Endothelial cell of umbilical vein (primary cell): ENCODE measurements around the gene OPN1MW3. TPM values are rescaled to one million over a fixed set of nuclear protein-coding genes. Genes with fewer than 3 reads are reported as not detected.

Experiments
- BruUV-seq: library from RNA; stranded (reverse); fragments of 400-500 nt; replicated peaks from 2 replicates; lab custom pipeline; 2021; lab: Mats Ljungman, UMichigan
- CTCF ChIA-PET: fragments of 300-600, 350-600 bp; sonication (Branson Sonifier 250); formaldehyde crosslinking; loops from one replicate; lab custom pipeline; 2021; ENCODE audit warnings: antibody characterized with exemption, inconsistent platforms; lab: Charles Lee
- POLR2A ChIA-PET: fragments of 300-600, 350-600 bp; sonication (Branson Sonifier 250); formaldehyde crosslinking; loops from one replicate; lab custom pipeline; 2021; ENCODE audit warnings: antibody characterized with exemption, inconsistent platforms; lab: Charles Lee
- DNase-seq: peaks from one replicate; pipeline ENCODE4 v3.0.0-alpha.2; 2011; ENCODE audit warnings: low read depth, low spot score
- FAIRE-seq: peaks from 2 replicates; lab custom pipeline; 2011; peaks lifted over from hg19 to GRCh38; lab: Jason Lieb, UNC
- H2AFZ ChIP-seq: 2 replicates; pipeline ENCODE4 v1.6.0; 2012; ENCODE audit warnings: low read depth, low read length, control low read depth, inconsistent platforms
- H3K27ac ChIP-seq: 2 replicates; pipeline ENCODE4 v1.5.1; 2011; ENCODE audit warnings: low read depth, mild to moderate bottlenecking, control low read depth, low read length, moderate library complexity; ENCODE audit not compliant: insufficient read depth
- H3K27me3 ChIP-seq, 2 experiments: 2 replicates each; pipeline versions ENCODE4 v1.6.0 to v1.6.1; 2011; ENCODE audit warnings: low read length in 2 of 2, mixed read lengths in 1 of 2; ENCODE audit not compliant: control insufficient read depth in 2 of 2, insufficient read depth in 2 of 2
- H3K36me3 ChIP-seq, 2 experiments: 2 replicates in 1 of 2; 3 replicates in 1 of 2; pipeline ENCODE4 v1.5.1; 2011; ENCODE audit warnings: low read length in 2 of 2, mild to moderate bottlenecking in 1 of 2, moderate library complexity in 1 of 2; ENCODE audit not compliant: control insufficient read depth in 2 of 2, insufficient read depth in 2 of 2; ENCODE audit errors: extremely low read depth in 1 of 2
- H3K4me1 ChIP-seq: 3 replicates; pipeline ENCODE4 v1.5.1; 2011; ENCODE audit warnings: mild to moderate bottlenecking, low read length; ENCODE audit not compliant: control insufficient read depth, insufficient read depth; ENCODE audit errors: extremely low read depth
- H3K4me2 ChIP-seq: 2 replicates; pipeline ENCODE4 v1.6.1; 2011; ENCODE audit warnings: low read length, control low read depth, mixed read lengths; ENCODE audit not compliant: insufficient read depth
- H3K4me3 ChIP-seq, 3 experiments: fragments of 200-600 bp in 1 of 3; sonication (generic), shearing (Covaris generic) in 1 of 3; replicated peaks in 1 of 3; 2 replicates each; pipeline ENCODE4 v1.5.1; 2011 to 2016; ENCODE audit warnings: control low read depth in 3 of 3, low read length in 3 of 3, mild to moderate bottlenecking in 2 of 3, inconsistent platforms in 1 of 3, low read depth in 1 of 3, moderate library complexity in 1 of 3; ENCODE audit not compliant: insufficient read depth in 1 of 3
- H3K79me2 ChIP-seq: 2 replicates; pipeline ENCODE4 v1.6.0; 2012; ENCODE audit warnings: low read length, inconsistent platforms; ENCODE audit not compliant: control insufficient read depth, insufficient read depth
- H3K9ac ChIP-seq: replicated peaks from 2 replicates; pipeline ENCODE3; 2011; ENCODE audit warnings: low read length, control low read depth; ENCODE audit not compliant: insufficient read depth; ENCODE audit errors: extremely low read depth
- H3K9me1 ChIP-seq: replicated peaks from 3 replicates; pipeline ENCODE4 v1.6.0; 2011; ENCODE audit warnings: mild to moderate bottlenecking, low read length; ENCODE audit not compliant: control insufficient read depth, insufficient read depth; ENCODE audit errors: extremely low read depth
- H3K9me3 ChIP-seq: replicated peaks from 2 replicates; pipeline ENCODE4 v1.5.1; 2012; ENCODE audit warnings: low read length, inconsistent platforms; ENCODE audit not compliant: control insufficient read depth, insufficient read depth
- H4K20me1 ChIP-seq: replicated peaks from 2 replicates; pipeline ENCODE3; 2011; ENCODE audit warnings: mild to moderate bottlenecking, low read length; ENCODE audit not compliant: control insufficient read depth, insufficient read depth; ENCODE audit errors: extremely low read depth
- EZH2 ChIP-seq: IDR thresholded peaks from 2 replicates; pipeline ENCODE4 v1.6.1; 2012; ENCODE audit warnings: borderline replicate concordance, low read depth, mild to moderate bottlenecking, moderate library complexity, low read length, inconsistent platforms; ENCODE audit not compliant: severe bottlenecking
- FOS ChIP-seq: IDR thresholded peaks from 2 replicates; pipeline ENCODE4 v1.6.1; 2011; ENCODE audit warnings: mild to moderate bottlenecking, low read length, moderate library complexity, borderline replicate concordance; ENCODE audit not compliant: insufficient read depth
- GATA2 ChIP-seq: IDR thresholded peaks from 2 replicates; pipeline ENCODE4 v1.7.0; 2011; ENCODE audit warnings: low read depth, mild to moderate bottlenecking, moderate library complexity, mixed read lengths, low read length; ENCODE audit not compliant: insufficient read length, insufficient read depth
- JUN ChIP-seq: IDR thresholded peaks from 2 replicates; pipeline ENCODE4 v1.6.1; 2011; ENCODE audit warnings: borderline replicate concordance, low read depth; ENCODE audit not compliant: insufficient read length, insufficient read depth
- MAX ChIP-seq: IDR thresholded peaks from 2 replicates; pipeline ENCODE4 v1.6.1; 2011; ENCODE audit not compliant: insufficient read depth, insufficient read length
- MYC ChIP-seq: IDR thresholded peaks from one replicate; pipeline ENCODE4 v1.6.1; 2011; ENCODE audit warnings: mild to moderate bottlenecking, low read depth, low read length
- POLR2A ChIP-seq: IDR thresholded peaks from 2 replicates; pipeline ENCODE4 v1.6.1; 2012; ENCODE audit warnings: low read depth, mild to moderate bottlenecking, control low read depth, low read length
- POLR2AphosphoS5 ChIP-seq: IDR thresholded peaks from 2 replicates; pipeline ENCODE4 v1.6.1; 2012; ENCODE audit warnings: low read depth, mild to moderate bottlenecking, control low read depth, low read length, moderate library complexity; ENCODE audit not compliant: insufficient read depth
- dilution Hi-C: fragments of 300-500 bp; cut with MboI; formaldehyde crosslinking; loops from one replicate; pipeline ENCODE4 v1.15.0; 2019; ENCODE audit warnings: low sequenced_read_pairs; ENCODE audit not compliant: extremely low pct_ligation_motif_present
- intact Hi-C: fragments of 100-400 bp; cut with micrococcal nuclease; formaldehyde crosslinking; loops from one replicate; pipeline ENCODE4 v1.10.0; 2022
- polyA plus RNA-seq, 4 experiments: library from polyadenylated mRNA; depleted of rRNA in 3 of 4; stranded (reverse) in 3 of 4; unstranded in 1 of 4; fragments of >200 nt; gene quantifications; 2 replicates each; pipeline versions ENCODE4 v1.2.1 to v1.2.3, GENCODE V29; 2011 to 2012; ENCODE audit warnings: missing spikeins in 1 of 4
- total RNA-seq: library from RNA; stranded (reverse); gene quantifications from 2 replicates; pipeline ENCODE4 v1.2.3, GENCODE V29; 2021
- TF ChIP-seq, protein P1 (sequence below), 2 donors: IDR thresholded peaks; 1 replicate in 1 of 2; 2 replicates in 1 of 2; pipeline ENCODE4 v1.5.1; 2011; ENCODE audit warnings: low read length in 2 of 2, mild to moderate bottlenecking in 2 of 2, moderate library complexity in 2 of 2, control low read depth in 1 of 2, inconsistent platforms in 1 of 2, low read depth in 1 of 2; ENCODE audit not compliant: insufficient read depth in 1 of 2; ENCODE audit errors: extremely low read depth in 1 of 2

Gene OPN1MW3
- total and polyA plus RNA-seq, 2 donors (not counting 3 experiments of a cell fraction or from before 2014, with no cell fraction given): not detected

DNA sequence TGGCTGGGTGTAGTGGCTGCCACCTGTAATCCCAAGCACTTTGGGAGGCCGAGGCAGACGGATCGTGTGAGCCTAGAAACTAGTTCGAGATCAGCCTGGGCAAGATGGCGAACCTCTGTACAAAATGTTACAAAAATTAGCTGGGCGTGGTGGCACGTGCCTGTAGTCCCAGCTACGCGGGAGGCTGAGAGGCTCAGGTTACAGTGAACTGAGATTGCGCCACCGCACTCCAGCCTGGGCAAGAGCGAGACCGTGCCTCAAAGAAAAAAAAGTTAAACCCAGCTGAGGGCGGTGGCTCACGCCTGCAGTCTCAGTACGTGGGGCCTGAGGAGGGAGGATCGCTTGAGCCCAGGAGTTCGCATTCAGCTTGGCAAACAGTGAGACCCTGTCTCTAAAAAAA is 39.3 kb downstream of the OPN1MW3 start:
- no peaks in the 10 kb centered on the region for H3K36me3 ChIP-seq
- POLR2A ChIA-PET: no interaction called here
- H3K27ac ChIP-seq: no peak overlapping the region
- H3K27me3 ChIP-seq: no peaks in the 10 kb centered on the region
- TF ChIP-seq FOS (no peak), EZH2 (no peak), JUN (no peak), GATA2 (no peak), POLR2A (no peak), MYC (no peak), POLR2AphosphoS5 (no peak), MAX (no peak)
- TF ChIP-seq, protein P1, sequence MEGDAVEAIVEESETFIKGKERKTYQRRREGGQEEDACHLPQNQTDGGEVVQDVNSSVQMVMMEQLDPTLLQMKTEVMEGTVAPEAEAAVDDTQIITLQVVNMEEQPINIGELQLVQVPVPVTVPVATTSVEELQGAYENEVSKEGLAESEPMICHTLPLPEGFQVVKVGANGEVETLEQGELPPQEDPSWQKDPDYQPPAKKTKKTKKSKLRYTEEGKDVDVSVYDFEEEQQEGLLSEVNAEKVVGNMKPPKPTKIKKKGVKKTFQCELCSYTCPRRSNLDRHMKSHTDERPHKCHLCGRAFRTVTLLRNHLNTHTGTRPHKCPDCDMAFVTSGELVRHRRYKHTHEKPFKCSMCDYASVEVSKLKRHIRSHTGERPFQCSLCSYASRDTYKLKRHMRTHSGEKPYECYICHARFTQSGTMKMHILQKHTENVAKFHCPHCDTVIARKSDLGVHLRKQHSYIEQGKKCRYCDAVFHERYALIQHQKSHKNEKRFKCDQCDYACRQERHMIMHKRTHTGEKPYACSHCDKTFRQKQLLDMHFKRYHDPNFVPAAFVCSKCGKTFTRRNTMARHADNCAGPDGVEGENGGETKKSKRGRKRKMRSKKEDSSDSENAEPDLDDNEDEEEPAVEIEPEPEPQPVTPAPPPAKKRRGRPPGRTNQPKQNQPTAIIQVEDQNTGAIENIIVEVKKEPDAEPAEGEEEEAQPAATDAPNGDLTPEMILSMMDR (IDR thresholded peaks at IDR 0.05; ENCODE audit: extremely low read depth in 1 of 2, insufficient read depth in 1 of 2, low read depth in 1 of 2, low read length in 2 of 2): no peak
- no peaks in the 10 kb centered on the region for H4K20me1 ChIP-seq
- dilution Hi-C loops (no loop called here), intact Hi-C loops (no loop called here)
- no peaks in the 10 kb centered on the region for H3K9me3 ChIP-seq
- no peak overlapping the region for H3K4me3 ChIP-seq
- no peak overlapping the region for H3K4me2 ChIP-seq
- H3K4me1 ChIP-seq: no peaks in the 10 kb centered on the region
- H3K9ac ChIP-seq: no peak overlapping the region
- BruUV-seq: no TSS peak
- FAIRE-seq (no peak), DNase-seq (no peak)
- CTCF ChIA-PET: interaction anchor here (2.5 kb wide), 1 partner anchor 11 kb away, joined by 9 read pairs; no protein-coding TSS in a partner anchor
- H3K9me1 ChIP-seq: no peaks in the 10 kb centered on the region
- H2AFZ ChIP-seq: no peak overlapping the region
- H3K79me2 ChIP-seq: no peaks in the 10 kb centered on the region
